ENCODE results near the gene CDKN1B. TPM values are rescaled to one million over a fixed set of nuclear protein-coding genes. Genes with fewer than 3 reads are reported as not detected.

Gene CDKN1B
- total and polyA plus RNA-seq, 2 of the 4 experiments (the other 2 are of a cell fraction): 13.9 to 17.4 TPM

- ChIA-PET POLR2A (ENCODE audit: unreplicated experiment) (no interaction called here), CTCF (no interaction called here)
- no TSS peak for BruUV-seq (replicated peaks)
- peaks cover 31 to 64% of the 10 kb centered on the region in 2 experiments for H3K79me1 ChIP-seq (ENCODE audit: low read depth in 1 of 2, low read length in 2 of 2)
- peaks cover 12% of the 10 kb centered on the region for H3K4me1 ChIP-seq (ENCODE audit: control insufficient read depth, insufficient read depth, low read length)
- H2BK120ac ChIP-seq (ENCODE audit: low read depth, low read length): no peak overlapping the region
- no peak overlapping the region for H3K4me3 ChIP-seq (ENCODE audit: insufficient read depth, low read depth, low read length)
- H2AFZ ChIP-seq (replicated peaks; ENCODE audit: low read length, poor library complexity): no peak overlapping the region
- intact Hi-C loops (cut with micrococcal nuclease) (no loop called here), dilution Hi-C loops (cut with HindIII; ENCODE audit: low sequenced_read_pairs, unreplicated experiment) (no loop called here), in situ Hi-C loops (cut with MboI; ENCODE audit: low sequenced_read_pairs) (no loop called here)
- no peak overlapping the region for H2BK20ac ChIP-seq (ENCODE audit: low read depth, low read length)
- no peak overlapping the region for H3K4ac ChIP-seq (ENCODE audit: low read depth, low read length)
- H3K14ac ChIP-seq (replicated peaks; ENCODE audit: low read depth, low read length): no peak overlapping the region
- no peak overlapping the region for H2BK15ac ChIP-seq (ENCODE audit: low read depth, low read length)
- no peak overlapping the region for H3K4me2 ChIP-seq (ENCODE audit: low read depth, low read length)
- no peak overlapping the region for H3K27ac ChIP-seq (ENCODE audit: insufficient read depth, low read length)
- H3K9me3 ChIP-seq (ENCODE audit: control insufficient read depth, insufficient read depth, low read length): no peaks in the 10 kb centered on the region
- H2BK5ac ChIP-seq (ENCODE audit: low read depth, low read length, poor library complexity, severe bottlenecking): no peak overlapping the region
- no peak overlapping the region for H4K5ac ChIP-seq (ENCODE audit: low read depth, low read length)
- no peak overlapping the region for H4K91ac ChIP-seq (ENCODE audit: insufficient read depth, low read depth, low read length)
- TF ChIP-seq RAD21 (IDR thresholded peaks at IDR 0.05; ENCODE audit: low read length) (no peak), MAZ (IDR thresholded peaks at IDR 0.05; ENCODE audit: borderline replicate concordance, low read depth, low read length) (no peak), FOS (IDR thresholded peaks at IDR 0.05; ENCODE audit: low read depth, low read length) (no peak), POLR2A (IDR thresholded peaks at IDR 0.05; ENCODE audit: low read depth, low read length) (no peak), CEBPB (IDR thresholded peaks at IDR 0.05; ENCODE audit: low read depth, low read length) (no peak), RCOR1 (IDR thresholded peaks at IDR 0.05; ENCODE audit: insufficient replicate concordance, low read length) (no peak), SMC3 (IDR thresholded peaks at IDR 0.05; ENCODE audit: low read depth, low read length) (no peak), NFE2L2 (IDR thresholded peaks at IDR 0.05; ENCODE audit: low read depth, low read length) (no peak), RFX5 (IDR thresholded peaks at IDR 0.05; ENCODE audit: low read depth, low read length) (no peak)
- TF ChIP-seq, protein P1, sequence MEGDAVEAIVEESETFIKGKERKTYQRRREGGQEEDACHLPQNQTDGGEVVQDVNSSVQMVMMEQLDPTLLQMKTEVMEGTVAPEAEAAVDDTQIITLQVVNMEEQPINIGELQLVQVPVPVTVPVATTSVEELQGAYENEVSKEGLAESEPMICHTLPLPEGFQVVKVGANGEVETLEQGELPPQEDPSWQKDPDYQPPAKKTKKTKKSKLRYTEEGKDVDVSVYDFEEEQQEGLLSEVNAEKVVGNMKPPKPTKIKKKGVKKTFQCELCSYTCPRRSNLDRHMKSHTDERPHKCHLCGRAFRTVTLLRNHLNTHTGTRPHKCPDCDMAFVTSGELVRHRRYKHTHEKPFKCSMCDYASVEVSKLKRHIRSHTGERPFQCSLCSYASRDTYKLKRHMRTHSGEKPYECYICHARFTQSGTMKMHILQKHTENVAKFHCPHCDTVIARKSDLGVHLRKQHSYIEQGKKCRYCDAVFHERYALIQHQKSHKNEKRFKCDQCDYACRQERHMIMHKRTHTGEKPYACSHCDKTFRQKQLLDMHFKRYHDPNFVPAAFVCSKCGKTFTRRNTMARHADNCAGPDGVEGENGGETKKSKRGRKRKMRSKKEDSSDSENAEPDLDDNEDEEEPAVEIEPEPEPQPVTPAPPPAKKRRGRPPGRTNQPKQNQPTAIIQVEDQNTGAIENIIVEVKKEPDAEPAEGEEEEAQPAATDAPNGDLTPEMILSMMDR (conservative IDR thresholded peaks at IDR 0.05; ENCODE audit: low read depth, low read length): no peak
- TF ChIP-seq, protein P2, sequence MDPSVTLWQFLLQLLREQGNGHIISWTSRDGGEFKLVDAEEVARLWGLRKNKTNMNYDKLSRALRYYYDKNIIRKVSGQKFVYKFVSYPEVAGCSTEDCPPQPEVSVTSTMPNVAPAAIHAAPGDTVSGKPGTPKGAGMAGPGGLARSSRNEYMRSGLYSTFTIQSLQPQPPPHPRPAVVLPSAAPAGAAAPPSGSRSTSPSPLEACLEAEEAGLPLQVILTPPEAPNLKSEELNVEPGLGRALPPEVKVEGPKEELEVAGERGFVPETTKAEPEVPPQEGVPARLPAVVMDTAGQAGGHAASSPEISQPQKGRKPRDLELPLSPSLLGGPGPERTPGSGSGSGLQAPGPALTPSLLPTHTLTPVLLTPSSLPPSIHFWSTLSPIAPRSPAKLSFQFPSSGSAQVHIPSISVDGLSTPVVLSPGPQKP (IDR thresholded peaks at IDR 0.05; ENCODE audit: borderline replicate concordance, low read depth, low read length): no peak
- H2AK5ac ChIP-seq (ENCODE audit: low read depth, low read length): no peak overlapping the region
- H3K56ac ChIP-seq (ENCODE audit: extremely low read depth, insufficient read depth, low read length): no peak overlapping the region
- no peak overlapping the region for H3K9ac ChIP-seq (ENCODE audit: low read depth, low read length)
- DNase-seq (no peak), ATAC-seq (ENCODE audit: low read depth) (no peak)
- peaks cover 9% of the 10 kb centered on the region for H3K9me1 ChIP-seq (ENCODE audit: insufficient read depth, low read length)
- H3K23ac ChIP-seq (ENCODE audit: low read depth, low read length): no peak overlapping the region
- no peak overlapping the region for H4K8ac ChIP-seq (ENCODE audit: low read depth in 2 of 2, low read length in 2 of 2)
- no peak overlapping the region for H3K18ac ChIP-seq (ENCODE audit: low read depth, low read length)
- no peaks in the 10 kb centered on the region for H3K27me3 ChIP-seq (ENCODE audit: control insufficient read depth, insufficient read depth, low read length)
- no peaks in the 10 kb centered on the region for H3K36me3 ChIP-seq (ENCODE audit: control insufficient read depth, insufficient read depth, low read length)
- no peaks in the 10 kb centered on the region for H4K20me1 ChIP-seq (ENCODE audit: insufficient read depth, low read length)
- H2AK9ac ChIP-seq (replicated peaks; ENCODE audit: low read depth, low read length, poor library complexity): no peak overlapping the region
These were observed 14.0 kb downstream of the CDKN1B start for GRCh38 chr12:12731178-12731577.
